NCI-H2171 (cell line): ENCODE data around the gene SPATA16.
"Not testable (repeated sequence)": the region's sequence is repeated elsewhere in the genome, so short reads cannot be mapped to it uniquely, and the experiment has no call there.

Source experiments
- DNase-seq: peaks from one replicate; lab custom pipeline; 2025; lab: John Stamatoyannopoulos, UW

Gene SPATA16

GRCh38 chr3:172877011-172877410 lies 264.0 kb downstream of the SPATA16 start:
- DNase-seq, result no peak

GRCh38 chr3:172876297-172876696 lies 264.7 kb downstream of the SPATA16 start:
- no peak for DNase-seq

- DNase-seq, result no peak
Measured at GRCh38 chr3:172875039-172875438, 266.0 kb downstream of the SPATA16 start.

GRCh38 chr3:172869784-172870518 lies 271.1 kb downstream of the SPATA16 start:
- DNase-seq, result no peak

GRCh38 chr3:172869368-172869771 lies 271.7 kb downstream of the SPATA16 start:
- peak; percentile 56 for DNase-seq

GRCh38 chr3:172868582-172869200 lies 272.3 kb downstream of the SPATA16 start:
- peak; percentile 92 for DNase-seq

GRCh38 chr3:172866726-172867350 lies 274.2 kb downstream of the SPATA16 start:
- DNase-seq, result not testable (repeated sequence)

- no peak for DNase-seq
Measured at GRCh38 chr3:172859041-172859440, 282.0 kb downstream of the SPATA16 start.

GRCh38 chr3:172856795-172857742 lies 284.0 kb downstream of the SPATA16 start:
- DNase-seq, result no peak

GRCh38 chr3:172855037-172855436 lies 286.0 kb downstream of the SPATA16 start:
- DNase-seq, result no peak

- DNase-seq, result no peak
Measured at GRCh38 chr3:172853921-172854666, 286.9 kb downstream of the SPATA16 start.

GRCh38 chr3:172853005-172853404 lies 288.0 kb downstream of the SPATA16 start:
- no peak for DNase-seq

- DNase-seq, result peak; percentile 22
Measured at GRCh38 chr3:172848910-172849309, 292.1 kb downstream of the SPATA16 start.

- DNase-seq, result no peak
Measured at GRCh38 chr3:172847292-172847691, 293.7 kb downstream of the SPATA16 start.

- peak; percentile 10 for DNase-seq
Measured at GRCh38 chr3:172846706-172847105, 294.3 kb downstream of the SPATA16 start.

GRCh38 chr3:172846103-172846561 lies 294.9 kb downstream of the SPATA16 start:
- DNase-seq, result no peak

- DNase-seq, result no peak
Measured at GRCh38 chr3:172844428-172844827, 296.6 kb downstream of the SPATA16 start.

GRCh38 chr3:172840913-172841312 lies 300.1 kb downstream of the SPATA16 start:
- DNase-seq, result no peak

- DNase-seq, result no peak
Measured at GRCh38 chr3:172840463-172840862, 300.6 kb downstream of the SPATA16 start.

GRCh38 chr3:172839679-172840078 lies 301.4 kb downstream of the SPATA16 start:
- peak; percentile 69 for DNase-seq
